ENCODE measurements around the gene PRKG1.
"Not testable (repeated sequence)": the region's sequence is repeated elsewhere in the genome, so short reads cannot be mapped to it uniquely, and the experiment has no call there.

The PRKG1 gene

GRCh38 chr10:51178634-51179033 lies 104.3 kb downstream of the PRKG1 start:
- no peak for DNase-seq

- DNase-seq, result no peak
These were observed 105.9 kb downstream of the PRKG1 start for GRCh38 chr10:51180141-51180540.

GRCh38 chr10:51183783-51184182 lies 109.5 kb downstream of the PRKG1 start:
- DNase-seq, result no peak

GRCh38 chr10:51186361-51186760 lies 112.1 kb downstream of the PRKG1 start:
- no peak for DNase-seq

GRCh38 chr10:51188008-51188407 lies 113.7 kb downstream of the PRKG1 start:
- no peak for DNase-seq

- DNase-seq, result no peak
These were observed 114.6 kb downstream of the PRKG1 start for GRCh38 chr10:51188866-51189265.

GRCh38 chr10:51196508-51197175 lies 122.4 kb downstream of the PRKG1 start:
- DNase-seq, result no peak

DNA sequence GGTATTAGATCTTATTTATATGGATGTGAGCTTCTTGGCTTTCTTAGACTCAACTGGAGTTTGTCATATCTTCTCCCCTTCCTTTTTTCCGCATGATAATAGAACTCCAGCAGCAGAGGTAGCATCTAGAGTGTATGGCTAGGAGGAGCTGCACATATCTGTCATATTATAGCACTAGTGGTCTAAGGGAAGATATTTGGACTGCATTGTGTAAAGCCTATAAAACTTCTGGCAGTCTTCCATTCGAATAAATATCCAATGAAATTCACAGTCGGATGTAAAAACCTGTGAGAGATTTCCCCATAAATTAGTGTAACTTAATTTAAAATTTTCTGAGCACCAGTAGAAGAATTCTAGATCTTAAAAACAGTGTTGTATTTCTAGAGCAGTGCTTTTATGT lies 123.9 kb downstream of the PRKG1 start:
- DNase-seq, result no peak

GRCh38 chr10:51201947-51202346 lies 127.7 kb downstream of the PRKG1 start:
- DNase-seq, result no peak

DNA sequence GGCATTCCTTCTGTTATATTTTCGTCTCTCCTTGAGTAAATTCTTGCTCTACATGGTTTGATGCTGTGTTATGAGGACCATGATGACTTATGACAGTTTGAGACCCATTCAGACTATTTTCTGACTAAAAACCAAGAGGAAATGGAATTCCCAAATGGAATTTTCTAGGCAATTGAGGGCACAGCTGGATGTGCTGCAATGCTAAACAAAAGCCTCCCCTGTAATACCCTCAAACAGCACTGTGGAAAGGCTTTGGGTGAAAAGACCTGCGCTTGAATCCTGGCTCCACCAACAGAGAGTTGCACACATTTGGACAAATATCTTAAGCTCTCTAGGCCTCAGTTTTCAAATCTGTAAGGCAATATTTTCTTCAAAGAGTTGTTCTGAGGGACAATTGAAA lies 129.1 kb downstream of the PRKG1 start:
- DNase-seq, result no peak

- no peak for DNase-seq
These were observed 129.8 kb downstream of the PRKG1 start for GRCh38 chr10:51204066-51204465.

DNA sequence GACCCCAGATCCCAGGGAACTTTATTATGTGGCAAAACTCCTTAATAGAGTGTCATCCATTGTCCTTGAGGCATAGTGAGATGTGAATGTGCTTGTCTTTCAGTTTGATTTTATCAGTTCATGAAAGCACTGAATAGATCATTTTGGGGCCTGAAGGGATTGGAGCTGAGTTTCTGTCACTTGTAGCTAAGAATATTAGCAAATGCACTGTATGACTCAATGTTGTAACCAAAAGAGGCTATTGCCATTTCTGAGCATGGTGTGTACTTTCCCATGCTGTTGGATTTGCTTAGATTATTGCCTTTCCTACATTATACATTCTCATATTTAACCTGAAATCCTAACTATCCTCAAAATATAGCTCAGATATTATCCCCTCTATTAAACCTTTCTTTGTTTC lies 130.4 kb downstream of the PRKG1 start:
- no peak for DNase-seq

GRCh38 chr10:51206500-51206899 lies 132.2 kb downstream of the PRKG1 start:
- DNase-seq, result no peak

- not testable (repeated sequence) for DNase-seq
These were observed 138.7 kb downstream of the PRKG1 start for GRCh38 chr10:51212937-51213336.

DNA sequence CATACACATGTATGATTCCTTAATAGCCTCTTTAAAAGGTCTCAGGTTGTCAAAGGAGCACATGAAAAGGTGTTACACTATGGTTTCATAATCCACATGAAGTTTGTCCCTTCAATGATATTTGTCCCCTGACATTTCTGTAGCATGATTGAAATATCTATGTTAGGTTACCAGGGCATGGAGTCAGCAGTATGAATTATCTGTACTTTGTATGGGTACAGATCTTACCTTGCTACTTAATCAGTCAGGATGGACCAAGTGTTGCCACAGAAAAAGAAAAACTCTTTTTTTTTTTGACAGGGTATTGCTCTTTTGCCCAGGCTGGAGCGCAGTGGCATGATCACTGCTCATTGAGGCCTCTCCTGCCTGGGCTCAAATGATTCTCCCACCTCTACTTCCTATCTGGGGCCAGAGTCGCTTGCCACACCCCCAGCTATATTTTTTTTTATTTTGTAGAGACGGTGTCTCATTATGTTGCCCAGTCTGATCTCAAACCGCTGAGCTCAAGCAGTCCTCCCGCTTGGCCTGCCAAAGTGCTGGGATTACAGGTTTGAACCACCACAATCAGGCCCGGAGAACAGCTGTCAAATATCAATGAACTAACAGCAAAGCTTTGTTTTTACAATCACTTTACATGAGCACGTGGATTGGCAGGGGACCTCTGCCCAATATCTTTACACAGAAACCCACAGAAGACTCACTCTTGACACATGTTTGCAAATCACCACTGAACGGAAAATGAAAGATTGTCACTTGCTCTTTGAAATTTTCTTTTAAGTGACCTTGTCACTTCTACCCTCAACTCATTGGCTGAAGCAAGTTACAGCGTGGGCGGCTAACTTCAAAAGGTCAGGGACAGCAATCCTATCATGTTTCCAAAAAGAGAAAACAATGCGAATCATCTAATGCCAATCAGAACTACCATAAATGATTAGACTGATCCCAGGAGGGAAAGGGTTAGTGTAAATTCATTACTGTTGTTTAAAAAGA lies 140.2 kb downstream of the PRKG1 start:
- DNase-seq, result no peak

DNA sequence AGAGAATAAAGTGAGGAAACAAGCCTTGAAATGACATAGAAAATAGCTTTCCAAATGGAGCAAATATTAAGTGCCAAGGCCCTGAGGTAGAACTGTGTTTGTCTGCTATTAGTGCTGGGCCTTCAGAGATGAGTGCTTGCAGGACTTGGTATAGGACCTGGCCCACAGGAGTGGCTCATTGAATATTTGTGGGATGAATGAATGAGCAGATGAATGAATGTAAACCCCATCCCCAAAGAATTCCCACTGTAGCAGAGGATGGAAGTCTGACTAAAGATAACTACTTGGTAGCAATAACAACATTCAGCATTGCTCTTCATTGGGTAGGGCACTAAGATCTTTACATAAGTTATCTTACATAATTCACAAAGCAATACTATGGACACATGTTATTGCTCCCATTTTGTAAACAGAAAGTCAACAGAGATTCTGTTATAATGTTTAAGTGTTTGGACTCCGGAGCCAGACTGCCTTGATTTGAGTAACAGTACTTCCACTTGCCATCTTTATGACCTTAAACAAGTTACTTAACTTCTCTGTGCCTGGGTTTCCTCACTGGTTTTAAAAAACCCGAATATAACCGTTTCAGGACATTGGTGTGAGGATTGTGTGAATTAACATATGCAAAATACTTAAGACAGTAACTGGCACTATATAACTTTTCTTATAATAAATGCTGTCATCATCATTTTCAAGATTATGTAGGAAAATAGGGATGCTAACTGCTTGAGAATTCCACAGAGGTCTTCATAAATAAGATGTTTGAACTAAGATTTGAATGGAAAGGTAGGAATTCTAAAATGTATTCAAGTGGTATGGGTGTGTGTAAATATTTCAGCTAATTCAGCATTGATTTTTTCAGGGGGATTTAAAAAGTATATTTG lies 141.9 kb downstream of the PRKG1 start:
- DNase-seq, result no peak

DNA sequence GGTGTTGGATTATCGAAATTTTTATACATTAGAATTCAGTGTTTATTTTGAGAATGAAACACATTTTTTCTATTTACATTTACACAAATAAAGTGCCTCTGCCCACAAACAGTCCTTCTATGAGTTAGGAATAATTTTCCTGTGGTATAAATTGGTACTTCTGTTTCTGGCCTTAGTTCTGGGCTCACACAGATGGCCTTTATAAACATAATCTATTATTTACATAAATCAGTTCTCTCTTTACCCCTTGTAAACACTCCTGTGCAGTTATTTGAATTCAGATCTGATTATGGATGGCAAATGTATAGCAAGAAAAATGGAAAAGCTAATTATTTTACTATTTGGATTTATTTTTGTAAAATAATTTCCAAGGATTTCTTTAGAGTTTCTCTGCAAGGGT lies 143.2 kb downstream of the PRKG1 start:
- DNase-seq, result no peak

- no peak for DNase-seq
These were observed 150.4 kb downstream of the PRKG1 start for GRCh38 chr10:51224671-51225161.

GRCh38 chr10:51227897-51228713 lies 153.8 kb downstream of the PRKG1 start:
- no peak for DNase-seq

DNA sequence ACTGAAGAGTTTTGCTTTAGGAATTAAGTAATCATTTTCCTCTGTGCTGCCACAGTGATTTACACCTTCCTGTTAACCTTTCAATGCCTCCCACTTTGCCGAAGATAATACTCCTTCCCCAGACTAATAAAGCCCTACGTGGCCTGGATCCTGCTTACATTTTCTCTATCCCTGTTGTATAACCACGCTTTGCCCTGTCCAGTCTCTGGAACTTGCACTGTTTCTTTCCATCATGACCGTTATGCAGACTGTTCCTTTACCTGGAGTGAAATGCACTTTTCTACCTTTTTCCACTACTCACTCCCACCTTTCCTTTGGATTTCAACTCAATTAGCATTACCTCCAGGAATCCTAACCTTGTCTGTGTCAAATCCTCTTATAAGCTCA lies 154.4 kb downstream of the PRKG1 start:
- DNase-seq, result no peak

- no peak for DNase-seq
These were observed 156.7 kb downstream of the PRKG1 start for GRCh38 chr10:51230887-51231585.

Measured in CD4-positive, alpha-beta T cell treated with Interleukin-12 subunit alpha and Interleukin-12 subunit beta, for 1 hour (primary cell).